Measurements from ENCODE around the gene ZNF514. TPM values are rescaled to one million over a fixed set of nuclear protein-coding genes. Genes with fewer than 3 reads are reported as not detected.
A peak's percentile ranks its signal among the peaks of the same experiment; 100 is the strongest.

Gene ZNF514
- total and polyA plus RNA-seq, 4 donors, result 1.7 to 6.2 (median 3.7) TPM

GRCh38 chr2:95121093-95121406 is 38.6 kb downstream of the ZNF514 start:
- TF ChIP-seq REST (IDR thresholded peaks at IDR 0.05) (peak; percentile 55), SP1 (IDR thresholded peaks at IDR 0.05) (peak; percentile 23), HNF4A (conservative IDR thresholded peaks at IDR 0.05) (peak; percentile 72 to 79), RXRA (IDR thresholded peaks at IDR 0.05) (peak; percentile 7 to 51), FOXA2 (IDR thresholded peaks at IDR 0.05) (no peak), NR2F2 (IDR thresholded peaks at IDR 0.05) (no peak), YY1 (IDR thresholded peaks at IDR 0.05) (no peak)
- TF ChIP-seq, protein P1, sequence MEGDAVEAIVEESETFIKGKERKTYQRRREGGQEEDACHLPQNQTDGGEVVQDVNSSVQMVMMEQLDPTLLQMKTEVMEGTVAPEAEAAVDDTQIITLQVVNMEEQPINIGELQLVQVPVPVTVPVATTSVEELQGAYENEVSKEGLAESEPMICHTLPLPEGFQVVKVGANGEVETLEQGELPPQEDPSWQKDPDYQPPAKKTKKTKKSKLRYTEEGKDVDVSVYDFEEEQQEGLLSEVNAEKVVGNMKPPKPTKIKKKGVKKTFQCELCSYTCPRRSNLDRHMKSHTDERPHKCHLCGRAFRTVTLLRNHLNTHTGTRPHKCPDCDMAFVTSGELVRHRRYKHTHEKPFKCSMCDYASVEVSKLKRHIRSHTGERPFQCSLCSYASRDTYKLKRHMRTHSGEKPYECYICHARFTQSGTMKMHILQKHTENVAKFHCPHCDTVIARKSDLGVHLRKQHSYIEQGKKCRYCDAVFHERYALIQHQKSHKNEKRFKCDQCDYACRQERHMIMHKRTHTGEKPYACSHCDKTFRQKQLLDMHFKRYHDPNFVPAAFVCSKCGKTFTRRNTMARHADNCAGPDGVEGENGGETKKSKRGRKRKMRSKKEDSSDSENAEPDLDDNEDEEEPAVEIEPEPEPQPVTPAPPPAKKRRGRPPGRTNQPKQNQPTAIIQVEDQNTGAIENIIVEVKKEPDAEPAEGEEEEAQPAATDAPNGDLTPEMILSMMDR (IDR thresholded peaks at IDR 0.05; ENCODE audit: low read depth, low read length, missing input control), result no peak
- TF ChIP-seq, protein P2, sequence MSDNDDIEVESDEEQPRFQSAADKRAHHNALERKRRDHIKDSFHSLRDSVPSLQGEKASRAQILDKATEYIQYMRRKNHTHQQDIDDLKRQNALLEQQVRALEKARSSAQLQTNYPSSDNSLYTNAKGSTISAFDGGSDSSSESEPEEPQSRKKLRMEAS (IDR thresholded peaks at IDR 0.05), result peak; percentile 32
- Histone ChIP-seq H3K9me3 (ENCODE audit: control insufficient read depth in 4 of 4, low read length in 3 of 4) (no peaks in the 10 kb centered on the region), H3K36me3 (ENCODE audit: control insufficient read depth in 4 of 4, insufficient read depth in 3 of 4, low read depth in 1 of 4, low read length in 3 of 4) (peaks cover 0 to 3% (median 1%) of the 10 kb centered on the region in 4 donors), H3K9ac (ENCODE audit: low read depth in 1 of 2, low read length in 2 of 2) (peak overlapping the region; percentile 5 to 57), H3K27ac (ENCODE audit: low read depth in 1 of 2, low read length in 2 of 2) (peak overlapping the region; percentile 95 to 96), H3K4me1 (ENCODE audit: control insufficient read depth in 4 of 4, insufficient read depth in 4 of 4, low read length in 3 of 4) (peaks cover 5 to 22% (median 15%) of the 10 kb centered on the region in 4 donors), H3K4me3 (ENCODE audit: low read depth in 1 of 3, low read length in 3 of 3) (peak overlapping the region; percentile 91 to 98 (median 93)), H3K27me3 (ENCODE audit: control insufficient read depth in 4 of 4, insufficient read depth in 4 of 4, low read length in 3 of 4) (no peaks in the 10 kb centered on the region)
- under 1% methylated on average over 11 of the region's 11 CpGs for WGBS
- DNase-seq (ENCODE audit: low spot score), result no peak

DNA sequence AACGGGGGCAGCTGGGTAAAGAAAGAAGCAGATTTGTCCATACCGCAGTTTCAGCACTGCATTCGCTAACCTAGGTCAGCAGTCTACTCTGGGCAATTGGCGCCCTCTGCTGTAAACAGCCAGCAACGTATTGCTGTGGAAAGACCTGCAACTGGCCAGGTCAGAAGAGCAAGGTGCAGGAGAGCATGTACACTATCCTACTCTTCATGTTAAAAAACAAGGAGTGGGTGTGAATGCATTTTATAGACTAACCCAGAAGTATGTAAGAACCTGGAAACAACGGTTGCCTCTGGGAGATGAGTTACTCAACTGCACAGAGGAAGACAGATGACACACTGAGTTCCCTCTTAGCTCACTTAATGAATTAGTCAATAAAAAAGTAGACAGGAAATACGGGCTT is 44.2 kb downstream of the ZNF514 start:
- Histone ChIP-seq H3K9ac (ENCODE audit: low read depth in 1 of 2, low read length in 2 of 2) (peak overlapping the region in 1 of 2 donors; percentile 7), H3K27me3 (ENCODE audit: control insufficient read depth in 4 of 4, insufficient read depth in 4 of 4, low read length in 3 of 4) (no peaks in the 10 kb centered on the region), H3K27ac (ENCODE audit: low read depth in 1 of 2, low read length in 2 of 2) (no peak overlapping the region), H3K4me1 (ENCODE audit: control insufficient read depth in 4 of 4, insufficient read depth in 4 of 4, low read length in 3 of 4) (peaks cover 4 to 20% (median 14%) of the 10 kb centered on the region in 4 donors), H3K36me3 (ENCODE audit: control insufficient read depth in 4 of 4, insufficient read depth in 3 of 4, low read depth in 1 of 4, low read length in 3 of 4) (peaks cover 6 to 26% (median 19%) of the 10 kb centered on the region in 4 donors), H3K9me3 (ENCODE audit: control insufficient read depth in 4 of 4, low read length in 3 of 4) (no peaks in the 10 kb centered on the region), H3K4me3 (ENCODE audit: low read depth in 1 of 3, low read length in 3 of 3) (no peak overlapping the region)
- DNase-seq (ENCODE audit: low spot score), result peak; percentile 67
- TF ChIP-seq ATF3 (IDR thresholded peaks at IDR 0.05) (no peak), SP1 (IDR thresholded peaks at IDR 0.05) (peak; percentile 66), FOXA2 (IDR thresholded peaks at IDR 0.05) (peak; percentile 50), FOXA1 (IDR thresholded peaks at IDR 0.05) (peak; percentile 19), NR2F2 (IDR thresholded peaks at IDR 0.05) (peak; percentile 26), HNF4A (conservative IDR thresholded peaks at IDR 0.05) (peak; percentile 88 to 89), RXRA (IDR thresholded peaks at IDR 0.05) (peak; percentile 47 to 57), RAD21 (IDR thresholded peaks at IDR 0.05) (peak; percentile 79 to 85), REST (IDR thresholded peaks at IDR 0.05) (peak; percentile 47), EGR1 (IDR thresholded peaks at IDR 0.05; ENCODE audit: low read depth in 2 of 2) (no peak), TAF1 (conservative IDR thresholded peaks at IDR 0.05) (no peak)
- TF ChIP-seq, protein P1 (IDR thresholded peaks at IDR 0.05; ENCODE audit: low read depth, low read length, missing input control), result peak; percentile 69
- 17% methylated on average over 7 of the region's 7 CpGs for WGBS
